H1 (cell line): ENCODE data around the gene AGBL1. TPM values are rescaled to one million over a fixed set of nuclear protein-coding genes. Genes with fewer than 3 reads are reported as not detected.

Experiments
- CTCF ChIA-PET: fragments of 300-600 bp; sonication (Branson Sonifier 250); formaldehyde crosslinking; loops from one replicate; lab custom pipeline; 2021; ENCODE audit not compliant: partially characterized antibody; lab: Charles Lee
- POLR2A ChIA-PET: fragments of 300-600 bp; sonication (Branson Sonifier 250); formaldehyde crosslinking; loops from one replicate; lab custom pipeline; 2021; ENCODE audit warnings: inconsistent platforms; ENCODE audit not compliant: partially characterized antibody; lab: Charles Lee
- DNase-seq, 2 experiments: peaks; one replicate each; pipeline versions ENCODE4 v3.0.0 to v3.0.0-alpha.2; 2010 to 2022; ENCODE audit warnings: low spot score in 2 of 2, low read depth in 1 of 2, mixed read lengths in 1 of 2
- FAIRE-seq: peaks from 2 replicates; lab custom pipeline; 2011; peaks lifted over from hg19 to GRCh38; lab: Jason Lieb, UNC
- H2AFZ ChIP-seq: 2 replicates; pipeline ENCODE4 v1.8.1; 2012; ENCODE audit warnings: low read length, inconsistent platforms
- H2AK5ac ChIP-seq: 2 replicates; pipeline ENCODE4 v1.6.1; 2013; ENCODE audit warnings: low read depth, low read length
- H2BK120ac ChIP-seq: replicated peaks from 2 replicates; pipeline ENCODE3; 2013; ENCODE audit warnings: low read depth, low read length, inconsistent platforms
- H2BK12ac ChIP-seq: 2 replicates; pipeline ENCODE4 v1.6.1; 2013; ENCODE audit warnings: low read depth, low read length
- H2BK15ac ChIP-seq: 2 replicates; pipeline ENCODE4 v1.6.1; 2013; ENCODE audit warnings: low read length
- H2BK20ac ChIP-seq: 2 replicates; pipeline ENCODE4 v1.6.1; 2013; ENCODE audit warnings: low read length
- H2BK5ac ChIP-seq: 2 replicates; pipeline ENCODE4 v1.6.1; 2013; ENCODE audit warnings: low read depth, low read length
- H3K14ac ChIP-seq: 2 replicates; pipeline ENCODE4 v1.6.1; 2013; ENCODE audit warnings: inconsistent platforms; ENCODE audit not compliant: insufficient read length
- H3K18ac ChIP-seq: 2 replicates; pipeline ENCODE4 v1.6.1; 2013; ENCODE audit warnings: low read length; ENCODE audit errors: extremely low read depth
- H3K23ac ChIP-seq: 2 replicates; pipeline ENCODE4 v1.6.1; 2013; ENCODE audit warnings: inconsistent platforms; ENCODE audit not compliant: insufficient read length
- H3K23me2 ChIP-seq: 2 replicates; pipeline ENCODE4 v1.6.1; 2013; ENCODE audit warnings: low read depth, low read length
- H3K27ac ChIP-seq: 2 replicates; pipeline ENCODE4 v1.6.1; 2011; ENCODE audit warnings: low read depth, low read length, inconsistent platforms
- H3K27me3 ChIP-seq, 4 experiments: replicated peaks in 1 of 4; 1 replicate in 1 of 4; 2 replicates in 3 of 4; pipeline versions ENCODE4 v1.6.1 to v1.8.1; 2011 to 2013; ENCODE audit warnings: low read length in 3 of 4, mild to moderate bottlenecking in 3 of 4, inconsistent platforms in 2 of 4, mixed read lengths in 2 of 4, moderate library complexity in 1 of 4; ENCODE audit not compliant: control insufficient read depth in 3 of 4, insufficient read depth in 3 of 4; ENCODE audit errors: extremely low read depth in 1 of 4
- H3K36me3 ChIP-seq, 4 experiments: 2 replicates each; pipeline versions ENCODE4 v1.6.1 to v1.8.1; 2011 to 2013; ENCODE audit warnings: mild to moderate bottlenecking in 4 of 4, low read length in 3 of 4, moderate library complexity in 2 of 4, control low read depth in 1 of 4, inconsistent platforms in 1 of 4; ENCODE audit not compliant: insufficient read depth in 4 of 4, control insufficient read depth in 2 of 4
- H3K4ac ChIP-seq: replicated peaks from 2 replicates; pipeline ENCODE3; 2013; ENCODE audit warnings: low read length, low read depth, mixed read lengths, inconsistent platforms; ENCODE audit not compliant: insufficient read length
- H3K4me1 ChIP-seq, 4 experiments: replicated peaks in 1 of 4; 1 replicate in 1 of 4; 2 replicates in 3 of 4; pipeline versions ENCODE4 v1.6.1 to v1.8.1; 2011 to 2013; ENCODE audit warnings: low read length in 3 of 4, inconsistent platforms in 2 of 4, mixed read lengths in 1 of 4; ENCODE audit not compliant: insufficient read depth in 4 of 4, control insufficient read depth in 3 of 4
- H3K4me2 ChIP-seq, 2 experiments: 2 replicates each; pipeline versions ENCODE4 v1.6.1 to v1.8.1; 2011 to 2013; ENCODE audit warnings: low read depth in 2 of 2, low read length in 2 of 2, control low read depth in 1 of 2, inconsistent platforms in 1 of 2, mild to moderate bottlenecking in 1 of 2; ENCODE audit not compliant: insufficient read depth in 1 of 2
- H3K4me3 ChIP-seq, 4 experiments: fragments of 200-600, 300-600 bp in 1 of 4; sonication (generic), shearing (Covaris generic), sonication (Bioruptor Twin) in 1 of 4; 2 replicates each; pipeline versions ENCODE4 v1.5.1 to v1.8.1; 2011 to 2016; ENCODE audit warnings: low read length in 4 of 4, low read depth in 3 of 4, control low read depth in 2 of 4, inconsistent platforms in 2 of 4, mild to moderate bottlenecking in 2 of 4, mixed read lengths in 1 of 4, moderate library complexity in 1 of 4; ENCODE audit not compliant: insufficient read depth in 2 of 4; ENCODE audit errors: extremely low read depth in 1 of 4
- H3K56ac ChIP-seq: replicated peaks from 2 replicates; pipeline ENCODE3; 2013; ENCODE audit warnings: low read depth, mild to moderate bottlenecking, mixed read lengths, low read length, inconsistent platforms; ENCODE audit not compliant: insufficient read length
- H3K79me1 ChIP-seq: 2 replicates; pipeline ENCODE4 v1.6.1; 2013; ENCODE audit warnings: low read depth, low read length, control low read depth
- H3K79me2 ChIP-seq, 2 experiments: 2 replicates each; pipeline versions ENCODE4 v1.6.1 to v1.8.1; 2012 to 2013; ENCODE audit warnings: low read length in 2 of 2, mild to moderate bottlenecking in 2 of 2, inconsistent platforms in 1 of 2; ENCODE audit not compliant: insufficient read depth in 2 of 2, control insufficient read depth in 1 of 2
- H3K9ac ChIP-seq, 4 experiments: replicated peaks in 1 of 4; 1 replicate in 1 of 4; 2 replicates in 3 of 4; pipeline versions ENCODE4 v1.6.1 to v1.8.1; 2011 to 2013; ENCODE audit warnings: low read depth in 3 of 4, low read length in 3 of 4, control low read depth in 2 of 4, mild to moderate bottlenecking in 2 of 4, moderate library complexity in 2 of 4, inconsistent platforms in 1 of 4; ENCODE audit errors: extremely low read depth in 1 of 4
- H3K9me3 ChIP-seq, 2 experiments: 2 replicates each; pipeline versions ENCODE4 v1.6.1 to v1.8.1; 2012 to 2013; ENCODE audit warnings: mild to moderate bottlenecking in 2 of 2, moderate library complexity in 2 of 2, control low read depth in 1 of 2, inconsistent platforms in 1 of 2, low read depth in 1 of 2, low read length in 1 of 2, mixed read lengths in 1 of 2; ENCODE audit not compliant: insufficient read depth in 2 of 2
- H4K20me1 ChIP-seq, 2 experiments: replicated peaks in 1 of 2; 2 replicates each; pipeline versions ENCODE3 to v1.8.1; 2011 to 2013; ENCODE audit warnings: inconsistent platforms in 2 of 2, low read length in 2 of 2, mild to moderate bottlenecking in 1 of 2; ENCODE audit not compliant: insufficient read depth in 2 of 2, control insufficient read depth in 1 of 2
- H4K5ac ChIP-seq: 2 replicates; pipeline ENCODE4 v1.6.1; 2013; ENCODE audit warnings: low read length, low read depth, mixed read lengths, inconsistent platforms; ENCODE audit not compliant: insufficient read length
- H4K8ac ChIP-seq: 2 replicates; pipeline ENCODE4 v1.8.0; 2013; ENCODE audit warnings: mild to moderate bottlenecking, moderate library complexity, low read length, inconsistent platforms; ENCODE audit not compliant: insufficient read depth; ENCODE audit errors: extremely low read depth
- H4K91ac ChIP-seq: replicated peaks from 2 replicates; pipeline ENCODE3; 2013; ENCODE audit warnings: low read length, mixed read lengths, inconsistent platforms; ENCODE audit not compliant: insufficient read length
- RBBP5 ChIP-seq: IDR thresholded peaks from 2 replicates; pipeline ENCODE4 v1.7.1; 2012; ENCODE audit warnings: low read depth, mild to moderate bottlenecking, inconsistent platforms, low read length, moderate library complexity, borderline replicate concordance
- WGBS, 2 experiments: shearing (Covaris generic) in 1 of 2; methylation state at CpG; one replicate each; pipeline versions ENCODE4 v1.1.6 to v1.1.7; 2013 to 2015; ENCODE audit warnings: low lambda C conversion rate in 2 of 2, mixed read lengths in 2 of 2, inconsistent platforms in 1 of 2, low coverage in 1 of 2, missing lambda C conversion rate in 1 of 2; ENCODE audit not compliant: insufficient replicate concordance in 2 of 2, insufficient coverage in 1 of 2, insufficient read length in 1 of 2; ENCODE audit errors: extremely low coverage in 1 of 2, missing lambda C conversion rate in 1 of 2; 5-methylcytosine and 5-hydroxymethylcytosine counted together
- polyA plus RNA-seq, 7 experiments: library from polyadenylated mRNA; depleted of rRNA in 3 of 7; stranded (reverse) in 5 of 7; unstranded in 2 of 7; fragments of >200 nt in 5 of 7; fragments of 200-250 nt in 2 of 7; gene quantifications; 1 replicate in 5 of 7; 2 replicates in 1 of 7; 4 replicates in 1 of 7; pipeline versions ENCODE4 v1.2.1 to v1.2.3, GENCODE V29; 2011 to 2013; ENCODE audit warnings: missing spikeins in 2 of 7, mixed read lengths in 2 of 7
- total RNA-seq: library from RNA; stranded (reverse); fragmentation: NEBNext Ultra II Directional; extraction: Animal tissue kit (Norgen Biotek cat#: 25700); gene quantifications from 2 replicates; pipeline ENCODE4 v1.2.1, GENCODE V29; 2021

Gene AGBL1
- total and polyA plus RNA-seq, 2 of the 8 experiments (the other 6 are each of a cell fraction or from before 2014, with no cell fraction given): not detected

DNA sequence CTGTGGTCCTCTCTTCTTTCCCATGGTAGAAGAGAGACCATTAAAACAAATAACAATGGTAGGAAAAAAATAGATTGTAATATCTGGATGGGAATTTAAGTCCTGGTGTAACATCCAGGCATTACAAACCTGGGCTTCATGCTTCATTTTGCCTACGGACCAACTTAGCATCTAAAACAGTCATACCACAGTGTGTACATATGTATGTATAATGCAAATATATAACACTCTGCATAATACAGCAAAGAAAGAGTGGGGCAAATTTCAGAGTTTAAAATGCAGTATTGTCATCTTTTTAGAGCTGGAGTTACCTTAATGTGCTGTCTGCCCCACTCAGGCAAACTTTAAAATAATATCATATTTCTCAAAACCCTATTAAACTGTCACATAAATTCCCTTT is 298.2 kb downstream of the AGBL1 start:
- Histone ChIP-seq H3K79me2 (no peaks in the 10 kb centered on the region), H3K18ac (no peak overlapping the region), H3K4ac (no peak overlapping the region), H2BK120ac (no peak overlapping the region), H3K36me3 (no peaks in the 10 kb centered on the region), H3K4me2 (no peak overlapping the region), H3K27ac (no peak overlapping the region), H4K5ac (no peak overlapping the region), H3K9me3 (no peaks in the 10 kb centered on the region), H3K14ac (no peak overlapping the region), H3K23ac (no peak overlapping the region), H2BK15ac (no peak overlapping the region), H2BK12ac (no peak overlapping the region), H3K56ac (no peak overlapping the region), H2BK20ac (no peak overlapping the region), H3K4me3 (no peak overlapping the region), H4K91ac (no peak overlapping the region), H4K8ac (no peak overlapping the region), H3K4me1 (no peaks in the 10 kb centered on the region), H2AK5ac (no peak overlapping the region), H3K9ac (no peak overlapping the region), H2BK5ac (no peak overlapping the region), H2AFZ (no peak overlapping the region), H3K27me3 (no peaks in the 10 kb centered on the region), H3K23me2 (no peaks in the 10 kb centered on the region), H4K20me1 (no peaks in the 10 kb centered on the region), H3K79me1 (no peaks in the 10 kb centered on the region)
- ChIA-PET CTCF (interaction anchor here (0.8 kb wide), 1 partner anchor 66 kb away, joined by 3 read pairs; no protein-coding TSS in a partner anchor), POLR2A (no interaction called here)
- FAIRE-seq: no peak
- DNase-seq: no peak
- 82% methylated on average over 1 of the region's 1 CpG; no CpG with 5 or more reads in 1 of the 2 experiments for WGBS, 2 experiments
- no peak for TF ChIP-seq RBBP5
